Measurements from ENCODE around the gene THRB.
A peak's percentile ranks its signal among the peaks of the same experiment; 100 is the strongest.

THRB gene

GRCh38 chr3:24512564-24513197 lies 18.0 kb upstream of the THRB start:
- no peak for DNase-seq

- no peak for DNase-seq
Measured at GRCh38 chr3:24510030-24510648, 15.5 kb upstream of the THRB start.

GRCh38 chr3:24508423-24508839 lies 13.8 kb upstream of the THRB start:
- DNase-seq = peak; percentile 63

GRCh38 chr3:24507776-24508422 lies 13.2 kb upstream of the THRB start:
- no peak for DNase-seq

- DNase-seq = peak; percentile 76
Measured at GRCh38 chr3:24506966-24507775, 12.5 kb upstream of the THRB start.

GRCh38 chr3:24505691-24506550 lies 11.3 kb upstream of the THRB start:
- DNase-seq = peak; percentile 78

GRCh38 chr3:24504772-24505171 lies 10.1 kb upstream of the THRB start:
- DNase-seq = no peak

GRCh38 chr3:24503616-24504113 lies 9.0 kb upstream of the THRB start:
- DNase-seq = no peak

- peak; percentile 40 for DNase-seq
Measured at GRCh38 chr3:24502690-24503089, 8.0 kb upstream of the THRB start.

- no peak for DNase-seq
Measured at GRCh38 chr3:24500806-24501205, 6.2 kb upstream of the THRB start.

- DNase-seq = no peak
Measured at GRCh38 chr3:24499991-24500390, 5.3 kb upstream of the THRB start.

- no peak for DNase-seq
Measured at GRCh38 chr3:24498796-24499195, 4.1 kb upstream of the THRB start.

GRCh38 chr3:24498391-24498790 lies 3.7 kb upstream of the THRB start:
- no peak for DNase-seq

GRCh38 chr3:24497942-24498341 lies 3.3 kb upstream of the THRB start:
- no peak for DNase-seq

- peak; percentile 93 for DNase-seq
Measured at GRCh38 chr3:24496529-24497482, 2.2 kb upstream of the THRB start.

- DNase-seq = no peak
Measured at GRCh38 chr3:24495326-24495994, 810 bp upstream of the THRB start.

- peak; percentile 38 for DNase-seq
Measured at GRCh38 chr3:24493746-24494617, 668 bp downstream of the THRB start.

- DNase-seq = no peak
Measured at GRCh38 chr3:24492971-24493551, 1.6 kb downstream of the THRB start.

- DNase-seq = no peak
Measured at GRCh38 chr3:24490151-24490550, 4.5 kb downstream of the THRB start.
